Measurements from ENCODE around the gene NEDD4L. TPM values are rescaled to one million over a fixed set of nuclear protein-coding genes. Genes with fewer than 3 reads are reported as not detected.
A peak's percentile ranks its signal among the peaks of the same experiment; 100 is the strongest.

The NEDD4L gene
- total RNA-seq, 4 donors from 2014 or later: 16.2 to 63.0 (median 30.4) TPM

GRCh38 chr18:58361212-58361611, 317.2 kb downstream of the NEDD4L start:
- DNase-seq (ENCODE audit: low spot score): no peak
- ATAC-seq (ENCODE audit: low FRiP score): no peak
- TF ChIP-seq CTCF (IDR thresholded peaks at IDR 0.05): no peak

GRCh38 chr18:58362027-58362575, 318.1 kb downstream of the NEDD4L start:
- TF ChIP-seq CTCF (IDR thresholded peaks at IDR 0.05): no peak
- ATAC-seq (ENCODE audit: low FRiP score) (peak; percentile 95), DNase-seq (ENCODE audit: low spot score) (peak; percentile 46)

GRCh38 chr18:58362829-58363271, 318.8 kb downstream of the NEDD4L start:
- no peak for TF ChIP-seq CTCF (IDR thresholded peaks at IDR 0.05)
- no peak for ATAC-seq (ENCODE audit: low FRiP score)
- DNase-seq (ENCODE audit: low spot score): no peak

DNA sequence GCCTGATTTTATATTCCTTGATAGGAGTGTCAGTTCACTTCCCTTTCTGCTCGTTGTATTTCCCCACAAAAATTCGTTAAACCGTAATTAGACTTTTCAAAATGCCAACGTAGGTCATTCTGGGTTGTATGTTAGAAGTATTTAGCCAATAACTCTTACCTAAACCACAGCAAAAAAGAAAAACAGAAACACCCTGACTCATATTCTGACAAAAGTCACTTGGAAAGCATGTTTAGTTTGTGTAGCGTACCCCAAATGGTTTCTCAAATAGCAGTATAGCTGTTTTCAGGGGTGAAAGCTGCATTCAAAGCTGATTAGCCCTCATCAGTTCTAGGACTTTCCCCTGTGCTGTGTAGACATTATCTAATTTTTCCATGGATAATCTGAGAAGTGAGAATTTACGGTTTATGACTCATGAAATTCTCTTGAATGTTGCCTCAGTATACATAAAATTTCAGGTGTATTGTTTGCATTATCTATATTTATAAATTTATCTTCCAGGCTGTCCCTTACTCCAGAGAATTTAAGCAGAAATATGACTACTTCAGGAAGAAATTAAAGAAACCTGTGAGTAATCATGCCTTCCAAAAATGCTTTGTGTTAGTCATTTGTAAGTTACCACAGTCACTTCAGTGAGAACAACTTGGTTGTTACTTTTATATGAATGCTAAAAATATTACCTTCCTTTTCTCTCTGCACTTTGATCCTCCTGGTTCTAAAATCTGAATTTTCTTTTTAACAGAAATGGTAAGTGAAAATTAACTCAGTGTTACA, 319.9 kb downstream of the NEDD4L start:
- DNase-seq (ENCODE audit: low spot score) (no peak), ATAC-seq (ENCODE audit: low FRiP score) (no peak)
- TF ChIP-seq CTCF (IDR thresholded peaks at IDR 0.05): no peak

DNA sequence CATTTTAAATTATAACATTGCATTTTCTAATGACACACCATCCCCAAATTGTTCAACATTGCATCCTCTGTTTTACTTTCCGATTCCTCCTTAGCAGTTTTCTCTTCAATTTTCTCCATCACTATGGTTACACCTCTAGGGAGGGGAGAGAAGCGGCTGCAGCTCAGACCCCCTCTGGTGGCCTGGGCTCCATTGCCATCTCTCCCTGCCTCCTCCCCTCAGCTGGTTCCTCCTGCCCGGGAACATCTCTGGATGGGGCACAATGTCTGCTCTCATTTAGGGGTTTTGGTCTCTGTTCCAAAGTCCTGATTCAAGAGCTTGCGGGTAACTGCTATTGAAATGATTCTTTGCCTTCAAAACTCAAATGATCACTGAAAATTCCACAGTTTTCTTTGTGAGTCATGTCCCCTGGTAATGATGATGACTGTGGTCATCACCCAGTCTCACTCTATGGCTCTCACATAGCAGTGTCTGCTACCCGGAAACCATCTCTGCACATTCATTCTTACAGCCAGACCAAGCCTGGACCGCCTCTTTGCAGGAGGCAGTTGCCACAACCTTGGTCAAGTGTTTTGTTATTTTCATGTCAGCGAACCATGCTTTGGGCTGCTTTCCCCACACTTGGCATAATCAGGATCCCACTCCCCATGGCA, 321.0 kb downstream of the NEDD4L start:
- DNase-seq (ENCODE audit: low spot score) (no peak), ATAC-seq (ENCODE audit: low FRiP score) (no peak)
- TF ChIP-seq CTCF (IDR thresholded peaks at IDR 0.05): no peak

GRCh38 chr18:58367425-58368140, 323.6 kb downstream of the NEDD4L start:
- no peak for TF ChIP-seq CTCF (IDR thresholded peaks at IDR 0.05)
- DNase-seq (ENCODE audit: low spot score) (no peak), ATAC-seq (ENCODE audit: low FRiP score) (no peak)
